HL-60 (cell line): ENCODE data around the gene ATRNL1.

ENCODE experiments used
- CTCF ChIP-seq: IDR thresholded peaks from one replicate; pipeline ENCODE4 v1.5.1; 2011; ENCODE audit warnings: low read length, control low read depth, inconsistent platforms; ENCODE audit not compliant: insufficient read depth
- POLR2AphosphoS5 ChIP-seq: IDR thresholded peaks from 2 replicates; pipeline ENCODE4 v1.6.1; 2012; ENCODE audit warnings: low read depth

- TF ChIP-seq POLR2AphosphoS5 (no peak), CTCF (no peak)
These were observed 29.2 kb upstream of the ATRNL1 start for GRCh38 chr10:115063701-115064658.
